ENCODE results near the gene LRRC46. TPM values are rescaled to one million over a fixed set of nuclear protein-coding genes. Genes with fewer than 3 reads are reported as not detected.
A peak's percentile ranks its signal among the peaks of the same experiment; 100 is the strongest.

Gene LRRC46
- total and polyA plus RNA-seq, 10 donors: 0.42 to 1.4 (median 1.1) TPM

GRCh38 chr17:47840742-47841487, 9.4 kb downstream of the LRRC46 start, which contains the start of gene SCRN2:
Gene SCRN2, minus strand, starts transcription at chr17:47841273. Its CDS starts 430 bp downstream, at chr17:47840843.
- intact Hi-C loops (cut with DNase I; ENCODE audit: low total_unique reads): no loop called here
- peak; percentile 98 for DNase-seq
- H3K9me3 ChIP-seq: no peaks in the 10 kb centered on the region
- H3K4me3 ChIP-seq: peak within 1 kb of the TSS; percentile 74 to 96 (median 82)
- peaks cover 21 to 75% (median 52%) of the 10 kb centered on the region in 6 donors for H3K4me1 ChIP-seq
- no peak for TF ChIP-seq POLR2A (IDR thresholded peaks at IDR 0.05)
- peak; percentile 76 to 83 (median 80) for TF ChIP-seq POLR2AphosphoS5 (IDR thresholded peaks at IDR 0.05)
- TF ChIP-seq, protein P1, sequence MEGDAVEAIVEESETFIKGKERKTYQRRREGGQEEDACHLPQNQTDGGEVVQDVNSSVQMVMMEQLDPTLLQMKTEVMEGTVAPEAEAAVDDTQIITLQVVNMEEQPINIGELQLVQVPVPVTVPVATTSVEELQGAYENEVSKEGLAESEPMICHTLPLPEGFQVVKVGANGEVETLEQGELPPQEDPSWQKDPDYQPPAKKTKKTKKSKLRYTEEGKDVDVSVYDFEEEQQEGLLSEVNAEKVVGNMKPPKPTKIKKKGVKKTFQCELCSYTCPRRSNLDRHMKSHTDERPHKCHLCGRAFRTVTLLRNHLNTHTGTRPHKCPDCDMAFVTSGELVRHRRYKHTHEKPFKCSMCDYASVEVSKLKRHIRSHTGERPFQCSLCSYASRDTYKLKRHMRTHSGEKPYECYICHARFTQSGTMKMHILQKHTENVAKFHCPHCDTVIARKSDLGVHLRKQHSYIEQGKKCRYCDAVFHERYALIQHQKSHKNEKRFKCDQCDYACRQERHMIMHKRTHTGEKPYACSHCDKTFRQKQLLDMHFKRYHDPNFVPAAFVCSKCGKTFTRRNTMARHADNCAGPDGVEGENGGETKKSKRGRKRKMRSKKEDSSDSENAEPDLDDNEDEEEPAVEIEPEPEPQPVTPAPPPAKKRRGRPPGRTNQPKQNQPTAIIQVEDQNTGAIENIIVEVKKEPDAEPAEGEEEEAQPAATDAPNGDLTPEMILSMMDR (IDR thresholded peaks at IDR 0.05 in 8 of 11, conservative IDR thresholded peaks at IDR 0.05 in 3 of 11): peak; percentile 97 to 99 (median 99)
- H3K36me3 ChIP-seq: peaks cover 0 to 33% (median 14%) of the 10 kb centered on the region in 6 donors
- peaks cover 0 to 22% (median 0%) of the 10 kb centered on the region in 7 donors for H3K27me3 ChIP-seq (replicated peaks in 1 of 7)
- 0 to 1% (median 0%) methylated on average over 43 to 55 of the region's 55 CpGs for WGBS, 5 donors
- peak within 1 kb of the TSS; percentile 65 to 84 (median 80) for H3K27ac ChIP-seq

DNA sequence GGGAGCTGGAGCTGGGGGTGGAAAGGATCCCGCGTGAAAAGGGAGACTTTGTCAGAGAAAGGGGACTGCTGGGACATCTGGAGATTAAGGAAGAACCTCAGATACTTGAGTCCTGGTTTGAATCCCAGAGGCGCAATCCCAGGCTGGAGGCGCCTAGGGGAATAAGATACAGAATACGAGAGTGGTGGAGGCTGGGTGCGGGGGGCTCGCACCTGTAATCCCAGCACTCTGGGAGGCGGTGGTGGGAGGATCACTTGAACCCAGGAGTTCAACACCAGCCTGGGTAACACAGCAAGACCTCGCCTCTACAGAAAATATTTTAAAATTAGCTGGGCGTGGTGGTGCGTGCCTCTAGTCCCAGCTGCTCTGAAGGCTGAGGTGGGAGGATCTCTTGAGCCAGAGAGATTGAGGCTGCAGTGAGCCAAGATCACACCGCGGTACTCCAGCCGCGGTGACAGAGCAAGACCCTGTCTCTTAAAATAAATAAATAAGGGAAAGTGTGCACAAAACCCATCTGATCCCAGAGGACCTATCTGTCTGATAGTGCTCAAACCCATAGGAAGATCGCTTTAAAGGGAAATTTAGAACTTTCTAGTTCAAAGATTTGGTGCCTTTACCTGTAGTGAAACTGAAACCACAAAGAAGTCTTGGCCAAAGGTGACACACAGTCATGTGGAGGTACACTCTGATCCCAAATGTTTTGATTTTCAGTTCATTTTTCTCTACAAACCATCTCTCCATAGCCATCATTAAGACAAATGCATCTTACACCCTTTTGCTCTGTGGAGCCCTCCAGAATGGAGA, 10.2 kb downstream of the LRRC46 start:
- Histone ChIP-seq H3K36me3 (peaks cover 0 to 26% (median 11%) of the 10 kb centered on the region in 6 donors), H3K4me3 (peak overlapping the region in 6 of 8 donors; percentile 74 to 86 (median 78)), H3K27me3 (replicated peaks in 1 of 7) (peaks cover 0 to 30% (median 7%) of the 10 kb centered on the region in 7 donors), H3K9me3 (no peaks in the 10 kb centered on the region), H3K27ac (peak overlapping the region; percentile 65 to 84 (median 80)), H3K4me1 (peaks cover 21 to 69% (median 50%) of the 10 kb centered on the region in 6 donors)
- 60 to 76% (median 73%) methylated on average over 16 of the region's 16 CpGs for WGBS, 5 donors
- TF ChIP-seq, protein P1 (IDR thresholded peaks at IDR 0.05 in 8 of 11, conservative IDR thresholded peaks at IDR 0.05 in 3 of 11): peak in 3 of 11 experiments; percentile 23 to 32 (median 31)
- no peak for TF ChIP-seq POLR2A (IDR thresholded peaks at IDR 0.05)
- TF ChIP-seq POLR2AphosphoS5 (IDR thresholded peaks at IDR 0.05): no peak
- no peak for DNase-seq
- intact Hi-C loops (cut with DNase I; ENCODE audit: low total_unique reads): loop anchor here (2.0 kb wide), 1 partner anchor 49 kb away; no protein-coding TSS in a partner anchor

GRCh38 chr17:47843391-47843730, 11.9 kb downstream of the LRRC46 start:
- no peak for TF ChIP-seq POLR2A (IDR thresholded peaks at IDR 0.05)
- TF ChIP-seq POLR2AphosphoS5 (IDR thresholded peaks at IDR 0.05): no peak
- TF ChIP-seq, protein P1 (IDR thresholded peaks at IDR 0.05 in 8 of 11, conservative IDR thresholded peaks at IDR 0.05 in 3 of 11): no peak
- 43 to 59% (median 55%) methylated on average over 6 of the region's 6 CpGs for WGBS, 5 donors
- no peak overlapping the region for H3K27ac ChIP-seq
- H3K36me3 ChIP-seq: peaks cover 0 to 9% (median 5%) of the 10 kb centered on the region in 6 donors
- H3K4me3 ChIP-seq: no peak overlapping the region
- peaks cover 23 to 66% (median 47%) of the 10 kb centered on the region in 6 donors for H3K4me1 ChIP-seq
- DNase-seq: peak; percentile 60
- peaks cover 0 to 47% (median 23%) of the 10 kb centered on the region in 7 donors for H3K27me3 ChIP-seq (replicated peaks in 1 of 7)
- intact Hi-C loops (cut with DNase I; ENCODE audit: low total_unique reads): loop anchor here (2.0 kb wide), 1 partner anchor 47 kb away; no protein-coding TSS in a partner anchor
- no peaks in the 10 kb centered on the region for H3K9me3 ChIP-seq

Measured in spleen (tissue), 11 donors.